ENCODE results near the gene ATP6V0C.
"Not testable (repeated sequence)": the region's sequence is repeated elsewhere in the genome, so short reads cannot be mapped to it uniquely, and the experiment has no call there.

The ATP6V0C gene

GRCh38 chr16:2475413-2476344, 38.1 kb upstream of the ATP6V0C start:
- no peak for DNase-seq

- no peak for DNase-seq
These were observed 37.4 kb upstream of the ATP6V0C start for GRCh38 chr16:2476345-2476720.

- DNase-seq = no peak
These were observed 37.0 kb upstream of the ATP6V0C start for GRCh38 chr16:2476741-2477140.

- DNase-seq = no peak
These were observed 36.4 kb upstream of the ATP6V0C start for GRCh38 chr16:2477327-2477726.

GRCh38 chr16:2478279-2478678, 35.5 kb upstream of the ATP6V0C start:
- DNase-seq = no peak

- DNase-seq = not testable (repeated sequence)
These were observed 33.8 kb upstream of the ATP6V0C start for GRCh38 chr16:2479996-2480395.

- DNase-seq = no peak
These were observed 32.8 kb upstream of the ATP6V0C start for GRCh38 chr16:2480948-2481347.

- DNase-seq = no peak
These were observed 32.1 kb upstream of the ATP6V0C start for GRCh38 chr16:2481676-2482075.

GRCh38 chr16:2482249-2482648, 31.5 kb upstream of the ATP6V0C start:
- DNase-seq = no peak

- peak; percentile 55 for DNase-seq
These were observed 30.8 kb upstream of the ATP6V0C start for GRCh38 chr16:2482708-2483534.

- no peak for DNase-seq
These were observed 29.5 kb upstream of the ATP6V0C start for GRCh38 chr16:2483939-2484897.

GRCh38 chr16:2484898-2485508, 28.7 kb upstream of the ATP6V0C start:
- no peak for DNase-seq

GRCh38 chr16:2485811-2486507, 27.8 kb upstream of the ATP6V0C start:
- DNase-seq = no peak

GRCh38 chr16:2486645-2487516, 26.9 kb upstream of the ATP6V0C start:
- DNase-seq = no peak

GRCh38 chr16:2487517-2487842, 26.3 kb upstream of the ATP6V0C start:
- no peak for DNase-seq

- DNase-seq = no peak
These were observed 25.7 kb upstream of the ATP6V0C start for GRCh38 chr16:2487903-2488531.

GRCh38 chr16:2489581-2489980, 24.2 kb upstream of the ATP6V0C start:
- no peak for DNase-seq

GRCh38 chr16:2490190-2491105, 23.3 kb upstream of the ATP6V0C start:
- peak; percentile 92 for DNase-seq

- DNase-seq = no peak
These were observed 21.5 kb upstream of the ATP6V0C start for GRCh38 chr16:2492292-2492691.
